Endothelial cell of umbilical vein (primary cell): ENCODE measurements around the gene MTCH1. TPM values are rescaled to one million over a fixed set of nuclear protein-coding genes. Genes with fewer than 3 reads are reported as not detected.

ENCODE experiments used
- BruUV-seq: library from RNA; stranded (reverse); fragments of 400-500 nt; replicated peaks from 2 replicates; lab custom pipeline; 2021; lab: Mats Ljungman, UMichigan
- CTCF ChIA-PET: fragments of 300-600, 350-600 bp; sonication (Branson Sonifier 250); formaldehyde crosslinking; loops from one replicate; lab custom pipeline; 2021; ENCODE audit warnings: antibody characterized with exemption, inconsistent platforms; lab: Charles Lee
- POLR2A ChIA-PET: fragments of 300-600, 350-600 bp; sonication (Branson Sonifier 250); formaldehyde crosslinking; loops from one replicate; lab custom pipeline; 2021; ENCODE audit warnings: antibody characterized with exemption, inconsistent platforms; lab: Charles Lee
- DNase-seq: peaks from one replicate; pipeline ENCODE4 v3.0.0-alpha.2; 2011; ENCODE audit warnings: low read depth, low spot score
- FAIRE-seq: peaks from 2 replicates; lab custom pipeline; 2011; peaks lifted over from hg19 to GRCh38; lab: Jason Lieb, UNC
- H2AFZ ChIP-seq: 2 replicates; pipeline ENCODE4 v1.6.0; 2012; ENCODE audit warnings: low read depth, low read length, control low read depth, inconsistent platforms
- H3K27ac ChIP-seq: 2 replicates; pipeline ENCODE4 v1.5.1; 2011; ENCODE audit warnings: low read depth, mild to moderate bottlenecking, control low read depth, low read length, moderate library complexity; ENCODE audit not compliant: insufficient read depth
- H3K27me3 ChIP-seq, 2 experiments: 2 replicates each; pipeline versions ENCODE4 v1.6.0 to v1.6.1; 2011; ENCODE audit warnings: low read length in 2 of 2, mixed read lengths in 1 of 2; ENCODE audit not compliant: control insufficient read depth in 2 of 2, insufficient read depth in 2 of 2
- H3K36me3 ChIP-seq, 2 experiments: 2 replicates in 1 of 2; 3 replicates in 1 of 2; pipeline ENCODE4 v1.5.1; 2011; ENCODE audit warnings: low read length in 2 of 2, mild to moderate bottlenecking in 1 of 2, moderate library complexity in 1 of 2; ENCODE audit not compliant: control insufficient read depth in 2 of 2, insufficient read depth in 2 of 2; ENCODE audit errors: extremely low read depth in 1 of 2
- H3K4me1 ChIP-seq: 3 replicates; pipeline ENCODE4 v1.5.1; 2011; ENCODE audit warnings: mild to moderate bottlenecking, low read length; ENCODE audit not compliant: control insufficient read depth, insufficient read depth; ENCODE audit errors: extremely low read depth
- H3K4me2 ChIP-seq: 2 replicates; pipeline ENCODE4 v1.6.1; 2011; ENCODE audit warnings: low read length, control low read depth, mixed read lengths; ENCODE audit not compliant: insufficient read depth
- H3K4me3 ChIP-seq, 3 experiments: fragments of 200-600 bp in 1 of 3; sonication (generic), shearing (Covaris generic) in 1 of 3; replicated peaks in 1 of 3; 2 replicates each; pipeline ENCODE4 v1.5.1; 2011 to 2016; ENCODE audit warnings: control low read depth in 3 of 3, low read length in 3 of 3, mild to moderate bottlenecking in 2 of 3, inconsistent platforms in 1 of 3, low read depth in 1 of 3, moderate library complexity in 1 of 3; ENCODE audit not compliant: insufficient read depth in 1 of 3
- H3K79me2 ChIP-seq: 2 replicates; pipeline ENCODE4 v1.6.0; 2012; ENCODE audit warnings: low read length, inconsistent platforms; ENCODE audit not compliant: control insufficient read depth, insufficient read depth
- H3K9ac ChIP-seq: replicated peaks from 2 replicates; pipeline ENCODE3; 2011; ENCODE audit warnings: low read length, control low read depth; ENCODE audit not compliant: insufficient read depth; ENCODE audit errors: extremely low read depth
- H3K9me1 ChIP-seq: replicated peaks from 3 replicates; pipeline ENCODE4 v1.6.0; 2011; ENCODE audit warnings: mild to moderate bottlenecking, low read length; ENCODE audit not compliant: control insufficient read depth, insufficient read depth; ENCODE audit errors: extremely low read depth
- H3K9me3 ChIP-seq: replicated peaks from 2 replicates; pipeline ENCODE4 v1.5.1; 2012; ENCODE audit warnings: low read length, inconsistent platforms; ENCODE audit not compliant: control insufficient read depth, insufficient read depth
- H4K20me1 ChIP-seq: replicated peaks from 2 replicates; pipeline ENCODE3; 2011; ENCODE audit warnings: mild to moderate bottlenecking, low read length; ENCODE audit not compliant: control insufficient read depth, insufficient read depth; ENCODE audit errors: extremely low read depth
- EZH2 ChIP-seq: IDR thresholded peaks from 2 replicates; pipeline ENCODE4 v1.6.1; 2012; ENCODE audit warnings: borderline replicate concordance, low read depth, mild to moderate bottlenecking, moderate library complexity, low read length, inconsistent platforms; ENCODE audit not compliant: severe bottlenecking
- FOS ChIP-seq: IDR thresholded peaks from 2 replicates; pipeline ENCODE4 v1.6.1; 2011; ENCODE audit warnings: mild to moderate bottlenecking, low read length, moderate library complexity, borderline replicate concordance; ENCODE audit not compliant: insufficient read depth
- GATA2 ChIP-seq: IDR thresholded peaks from 2 replicates; pipeline ENCODE4 v1.7.0; 2011; ENCODE audit warnings: low read depth, mild to moderate bottlenecking, moderate library complexity, mixed read lengths, low read length; ENCODE audit not compliant: insufficient read length, insufficient read depth
- JUN ChIP-seq: IDR thresholded peaks from 2 replicates; pipeline ENCODE4 v1.6.1; 2011; ENCODE audit warnings: borderline replicate concordance, low read depth; ENCODE audit not compliant: insufficient read length, insufficient read depth
- MYC ChIP-seq: IDR thresholded peaks from one replicate; pipeline ENCODE4 v1.6.1; 2011; ENCODE audit warnings: mild to moderate bottlenecking, low read depth, low read length
- POLR2A ChIP-seq: IDR thresholded peaks from 2 replicates; pipeline ENCODE4 v1.6.1; 2012; ENCODE audit warnings: low read depth, mild to moderate bottlenecking, control low read depth, low read length
- POLR2AphosphoS5 ChIP-seq: IDR thresholded peaks from 2 replicates; pipeline ENCODE4 v1.6.1; 2012; ENCODE audit warnings: low read depth, mild to moderate bottlenecking, control low read depth, low read length, moderate library complexity; ENCODE audit not compliant: insufficient read depth
- dilution Hi-C: fragments of 300-500 bp; cut with MboI; formaldehyde crosslinking; loops from one replicate; pipeline ENCODE4 v1.15.0; 2019; ENCODE audit warnings: low sequenced_read_pairs; ENCODE audit not compliant: extremely low pct_ligation_motif_present
- intact Hi-C: fragments of 100-400 bp; cut with micrococcal nuclease; formaldehyde crosslinking; loops from one replicate; pipeline ENCODE4 v1.10.0; 2022
- polyA plus RNA-seq, 4 experiments: library from polyadenylated mRNA; depleted of rRNA in 3 of 4; stranded (reverse) in 3 of 4; unstranded in 1 of 4; fragments of >200 nt; gene quantifications; 2 replicates each; pipeline versions ENCODE4 v1.2.1 to v1.2.3, GENCODE V29; 2011 to 2012; ENCODE audit warnings: missing spikeins in 1 of 4
- total RNA-seq: library from RNA; stranded (reverse); gene quantifications from 2 replicates; pipeline ENCODE4 v1.2.3, GENCODE V29; 2021
- TF ChIP-seq, protein P1 (sequence below), 2 donors: IDR thresholded peaks; 1 replicate in 1 of 2; 2 replicates in 1 of 2; pipeline ENCODE4 v1.5.1; 2011; ENCODE audit warnings: low read length in 2 of 2, mild to moderate bottlenecking in 2 of 2, moderate library complexity in 2 of 2, control low read depth in 1 of 2, inconsistent platforms in 1 of 2, low read depth in 1 of 2; ENCODE audit not compliant: insufficient read depth in 1 of 2; ENCODE audit errors: extremely low read depth in 1 of 2
- TF ChIP-seq, protein P2 (sequence below): IDR thresholded peaks from 2 replicates; pipeline ENCODE4 v1.6.1; 2011; ENCODE audit not compliant: insufficient read depth, insufficient read length

The MTCH1 gene
- total and polyA plus RNA-seq, 2 donors (not counting 3 experiments of a cell fraction or from before 2014, with no cell fraction given), result 218 to 228 TPM

DNA sequence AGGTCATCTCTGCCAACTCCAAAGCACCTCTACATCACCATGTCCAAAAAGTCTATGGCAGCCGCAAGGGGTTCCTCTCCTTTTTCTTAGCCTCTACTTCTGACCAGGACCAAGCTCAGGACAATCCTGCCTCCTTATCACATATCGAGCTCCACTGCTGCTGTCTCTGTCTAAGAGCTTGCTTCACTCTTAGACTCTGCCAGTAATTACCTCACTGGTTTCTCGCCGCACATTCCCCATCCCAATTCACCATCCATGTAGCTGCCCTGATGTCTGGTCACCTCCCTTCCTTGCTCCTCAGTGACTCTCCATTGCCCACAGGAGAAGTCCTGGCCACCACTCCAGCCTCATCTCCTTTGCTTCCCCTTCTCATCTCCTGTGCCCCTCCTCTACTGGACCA, 55.5 kb downstream of the MTCH1 start:
- Histone ChIP-seq H3K79me2 (no peaks in the 10 kb centered on the region), H3K36me3 (no peaks in the 10 kb centered on the region), H3K9me1 (no peaks in the 10 kb centered on the region), H3K27me3 (no peaks in the 10 kb centered on the region), H3K9me3 (no peaks in the 10 kb centered on the region), H3K4me2 (no peak overlapping the region), H3K4me3 (no peak overlapping the region), H3K9ac (no peak overlapping the region), H2AFZ (no peak overlapping the region), H3K4me1 (peaks cover 8% of the 10 kb centered on the region), H4K20me1 (no peaks in the 10 kb centered on the region), H3K27ac (no peak overlapping the region)
- FAIRE-seq (no peak), DNase-seq (no peak)
- intact Hi-C loops, result no loop called here
- POLR2A ChIA-PET, result no interaction called here
- CTCF ChIA-PET, result no interaction called here
- no TSS peak for BruUV-seq
- dilution Hi-C loops, result no loop called here
- no peak for TF ChIP-seq JUN
- TF ChIP-seq, protein P1, sequence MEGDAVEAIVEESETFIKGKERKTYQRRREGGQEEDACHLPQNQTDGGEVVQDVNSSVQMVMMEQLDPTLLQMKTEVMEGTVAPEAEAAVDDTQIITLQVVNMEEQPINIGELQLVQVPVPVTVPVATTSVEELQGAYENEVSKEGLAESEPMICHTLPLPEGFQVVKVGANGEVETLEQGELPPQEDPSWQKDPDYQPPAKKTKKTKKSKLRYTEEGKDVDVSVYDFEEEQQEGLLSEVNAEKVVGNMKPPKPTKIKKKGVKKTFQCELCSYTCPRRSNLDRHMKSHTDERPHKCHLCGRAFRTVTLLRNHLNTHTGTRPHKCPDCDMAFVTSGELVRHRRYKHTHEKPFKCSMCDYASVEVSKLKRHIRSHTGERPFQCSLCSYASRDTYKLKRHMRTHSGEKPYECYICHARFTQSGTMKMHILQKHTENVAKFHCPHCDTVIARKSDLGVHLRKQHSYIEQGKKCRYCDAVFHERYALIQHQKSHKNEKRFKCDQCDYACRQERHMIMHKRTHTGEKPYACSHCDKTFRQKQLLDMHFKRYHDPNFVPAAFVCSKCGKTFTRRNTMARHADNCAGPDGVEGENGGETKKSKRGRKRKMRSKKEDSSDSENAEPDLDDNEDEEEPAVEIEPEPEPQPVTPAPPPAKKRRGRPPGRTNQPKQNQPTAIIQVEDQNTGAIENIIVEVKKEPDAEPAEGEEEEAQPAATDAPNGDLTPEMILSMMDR (IDR thresholded peaks at IDR 0.05; ENCODE audit: extremely low read depth in 1 of 2, insufficient read depth in 1 of 2, low read depth in 1 of 2, low read length in 2 of 2), result no peak
- no peak for TF ChIP-seq GATA2
- no peak for TF ChIP-seq POLR2A
- no peak for TF ChIP-seq MYC
- no peak for TF ChIP-seq EZH2
- no peak for TF ChIP-seq POLR2AphosphoS5
- no peak for TF ChIP-seq FOS
- TF ChIP-seq, protein P2, sequence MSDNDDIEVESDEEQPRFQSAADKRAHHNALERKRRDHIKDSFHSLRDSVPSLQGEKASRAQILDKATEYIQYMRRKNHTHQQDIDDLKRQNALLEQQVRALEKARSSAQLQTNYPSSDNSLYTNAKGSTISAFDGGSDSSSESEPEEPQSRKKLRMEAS, result no peak
